GM12892 (cell line): ENCODE results near the gene PROX1.

ENCODE experiments used
- POLR2AphosphoS5 ChIP-seq: IDR thresholded peaks from 2 replicates; pipeline ENCODE4 v1.6.1; 2011; ENCODE audit warnings: low read depth, low read length, control low read depth
- TAF1 ChIP-seq: IDR thresholded peaks from 2 replicates; pipeline ENCODE4 v1.6.1; 2011; ENCODE audit warnings: low read depth, mild to moderate bottlenecking, control low read depth, low read length, borderline replicate concordance

DNA sequence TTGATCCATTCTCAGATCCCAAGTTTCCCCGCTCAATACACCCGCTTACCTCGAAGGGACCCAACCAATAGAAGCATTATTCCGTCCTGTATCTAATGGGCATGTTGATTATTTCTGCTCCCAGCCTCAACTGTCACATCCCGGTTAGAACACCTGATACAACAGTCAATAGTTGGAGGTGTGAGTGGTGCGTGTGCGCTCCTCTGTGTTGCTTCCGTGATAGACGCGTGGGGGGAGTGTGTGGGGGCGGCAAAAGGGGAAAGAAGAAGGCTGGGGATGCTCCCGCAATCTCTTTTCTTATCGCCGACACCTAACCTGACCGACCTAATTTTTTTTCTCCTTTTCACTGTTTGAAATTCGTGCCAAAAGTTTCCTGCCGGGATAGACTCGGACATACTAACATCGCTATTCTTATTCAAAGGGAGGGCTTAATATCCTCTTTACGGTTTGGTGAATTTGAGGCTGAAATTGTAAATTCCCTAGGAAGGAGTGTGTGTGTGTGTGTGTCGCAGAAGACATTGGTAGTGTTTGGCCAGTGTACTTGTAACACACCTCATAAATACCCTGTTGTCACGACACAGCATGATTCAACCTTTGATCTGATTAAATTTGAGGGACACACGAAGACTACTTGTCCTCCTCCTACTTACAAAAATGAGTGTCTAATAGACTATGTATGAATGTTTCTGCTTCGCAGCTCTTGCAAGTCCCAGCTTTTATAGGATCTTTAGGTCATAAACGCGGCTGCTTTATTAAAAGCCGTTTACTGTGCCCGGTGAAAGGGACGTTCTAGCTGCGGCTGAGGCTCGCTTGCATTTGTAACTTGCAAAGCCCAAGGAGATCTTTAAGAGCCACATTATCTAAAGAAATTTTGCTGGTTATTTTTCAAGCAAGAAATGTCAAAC, 1.5 kb upstream of the PROX1 start:
- TF ChIP-seq TAF1 (no peak), POLR2AphosphoS5 (no peak)
